HepG2 (cell line): ENCODE results near the gene MTHFD2L. TPM values are rescaled to one million over a fixed set of nuclear protein-coding genes. Genes with fewer than 3 reads are reported as not detected.

ENCODE experiments used
- ATAC-seq: fragments of 200-7000 bp; cut with Tn5 transposase; 3 replicates; pipeline ENCODE4 v1.9.1; 2020; ENCODE audit warnings: mild to moderate bottlenecking, moderate library complexity
- BruUV-seq: library from RNA; stranded (reverse); fragments of 400-500 nt; replicated peaks from 2 replicates; lab custom pipeline; 2021; lab: Mats Ljungman, UMichigan
- CTCF ChIA-PET: fragments of 300-600 bp; formaldehyde crosslinking; extraction: SDS; loops from one replicate; lab custom pipeline; 2021; ENCODE audit warnings: low total read pairs, inconsistent platforms, low intra/inter-chr PET ratio; lab: Yijun Ruan, JAX
- POLR2A ChIA-PET: fragments of 350-600 bp; sonication (Branson Sonifier 250); formaldehyde crosslinking; loops from one replicate; lab custom pipeline; 2020; ENCODE audit warnings: antibody characterized with exemption, inconsistent platforms; lab: Yijun Ruan, JAX
- DNase-seq: peaks from one replicate; pipeline ENCODE4 v3.0.0-alpha.2; 2015; ENCODE audit warnings: low spot score
- FAIRE-seq: peaks from 3 replicates; lab custom pipeline; 2011; peaks lifted over from hg19 to GRCh38; lab: Jason Lieb, UNC
- H2AFZ ChIP-seq: one replicate; pipeline ENCODE4 v1.6.1; 2011; ENCODE audit warnings: low read length, inconsistent platforms
- H3K27ac ChIP-seq: fragments of 300-600 bp; 3 replicates; pipeline ENCODE4 v1.8.0; 2011; ENCODE audit warnings: mixed run types, mild to moderate bottlenecking, mixed read lengths, low read length, inconsistent platforms; ENCODE audit not compliant: insufficient read depth; ENCODE audit errors: extremely low read length
- H3K27me3 ChIP-seq, 2 experiments: fragments of 200-600 bp in 1 of 2; 2 replicates in 1 of 2; 3 replicates in 1 of 2; pipeline versions ENCODE4 v1.6.0 to v1.8.0; 2011; ENCODE audit warnings: low read length in 2 of 2, mild to moderate bottlenecking in 2 of 2, moderate library complexity in 2 of 2, inconsistent platforms in 1 of 2; ENCODE audit not compliant: insufficient read depth in 2 of 2, control insufficient read depth in 1 of 2
- H3K36me3 ChIP-seq, 2 experiments: fragments of 200-600 bp in 1 of 2; replicated peaks in 1 of 2; 2 replicates in 1 of 2; 3 replicates in 1 of 2; pipeline versions ENCODE4 v1.5.1 to v1.8.0; 2011; ENCODE audit warnings: low read length in 2 of 2, inconsistent platforms in 1 of 2; ENCODE audit not compliant: insufficient read depth in 2 of 2, control insufficient read depth in 1 of 2
- H3K4me1 ChIP-seq: 2 replicates; pipeline ENCODE4 v1.5.1; 2012; ENCODE audit warnings: low read length, inconsistent platforms; ENCODE audit not compliant: insufficient read depth
- H3K4me2 ChIP-seq: 2 replicates; pipeline ENCODE4 v1.6.0; 2011; ENCODE audit warnings: low read depth, low read length, inconsistent platforms
- H3K4me3 ChIP-seq, 3 experiments: fragments of 200-600 bp in 1 of 3; sonication (generic), shearing (Covaris generic) in 1 of 3; replicated peaks in 1 of 3; 2 replicates each; pipeline ENCODE4 v1.5.1; 2011 to 2016; ENCODE audit warnings: low read length in 3 of 3, inconsistent platforms in 2 of 3, low read depth in 2 of 3, mild to moderate bottlenecking in 2 of 3, control low read depth in 1 of 3, mixed read lengths in 1 of 3; ENCODE audit not compliant: insufficient read depth in 1 of 3
- H3K79me2 ChIP-seq: one replicate; pipeline ENCODE4 v1.6.1; 2011; ENCODE audit warnings: low read length, inconsistent platforms; ENCODE audit not compliant: insufficient read depth
- H3K9ac ChIP-seq: 2 replicates; pipeline ENCODE4 v1.6.0; 2011; ENCODE audit warnings: mild to moderate bottlenecking, low read depth, low read length, inconsistent platforms; ENCODE audit not compliant: insufficient read depth
- H3K9me3 ChIP-seq: 2 replicates; pipeline ENCODE4 v1.5.1; 2012; ENCODE audit warnings: mild to moderate bottlenecking, low read length
- H4K20me1 ChIP-seq: 2 replicates; pipeline ENCODE4 v1.6.0; 2011; ENCODE audit warnings: inconsistent platforms, mild to moderate bottlenecking, low read length, moderate library complexity; ENCODE audit not compliant: insufficient read depth
- MEIS1 ChIP-seq: sonication (generic); formaldehyde crosslinking; IDR thresholded peaks from 2 replicates; pipeline ENCODE4 v1.9.0; 2021; ENCODE audit warnings: mild to moderate bottlenecking, missing genetic modification reagents, moderate library complexity, borderline replicate concordance
- RERE ChIP-seq: IDR thresholded peaks from 2 replicates; pipeline ENCODE4 v1.6.1; 2016; ENCODE audit warnings: low read depth, missing genetic modification reagents, missing compliant biosample characterization
- ZNF362 ChIP-seq: sonication (generic); formaldehyde crosslinking; IDR thresholded peaks from 2 replicates; pipeline ENCODE4 v1.4.0; 2020; ENCODE audit warnings: missing genetic modification reagents, mild to moderate bottlenecking, borderline replicate concordance
- ZNF460 ChIP-seq: sonication (generic); formaldehyde crosslinking; IDR thresholded peaks from 2 replicates; pipeline ENCODE4 v1.5.1; 2020; ENCODE audit warnings: missing genetic modification reagents, mild to moderate bottlenecking, borderline replicate concordance
- ZNF564 ChIP-seq: sonication (generic); formaldehyde crosslinking; IDR thresholded peaks from 2 replicates; pipeline ENCODE4 v1.8.1; 2023; ENCODE audit warnings: mild to moderate bottlenecking, missing genetic modification reagents
- ZNF883 ChIP-seq: sonication (generic); formaldehyde crosslinking; IDR thresholded peaks from 2 replicates; pipeline ENCODE4 v1.5.1; 2020; ENCODE audit warnings: mild to moderate bottlenecking, missing genetic modification reagents; ENCODE audit errors: not compliant biosample characterization
- in situ Hi-C: cut with HindIII; loops from 2 replicates; pipeline ENCODE4 v1.10.0; 2017; ENCODE audit warnings: low pct_unique_long_range_greater_than_20kb; ENCODE audit not compliant: extremely low pct_ligation_motif_present
- intact Hi-C: fragments of 100-400 bp; cut with micrococcal nuclease; formaldehyde crosslinking; loops from one replicate; pipeline ENCODE4 v1.10.0; 2022; ENCODE audit not compliant: unreplicated experiment
- polyA plus RNA-seq, 8 experiments: library from polyadenylated mRNA; depleted of rRNA in 3 of 8; stranded (reverse) in 7 of 8; unstranded in 1 of 8; fragments of >200 nt; fragmentation: Illumina TruSeq in 4 of 8; extraction: Trizol in 4 of 8; gene quantifications; 2 replicates each; pipeline versions ENCODE4 v1.2.1 to v1.2.3, GENCODE V29; 2011 to 2016; ENCODE audit warnings: low read depth in 4 of 8, missing spikeins in 1 of 8, mixed read lengths in 1 of 8; ENCODE audit not compliant: insufficient read depth in 1 of 8
- total RNA-seq, 5 experiments: library from RNA; depleted of rRNA; stranded (reverse); fragments of >200 nt; fragmentation: Illumina TruSeq; extraction: Trizol; gene quantifications; 2 replicates each; pipeline ENCODE4 v1.2.3, GENCODE V29; 2016; ENCODE audit warnings: low read depth in 1 of 5

MTHFD2L gene
- total and polyA plus RNA-seq, 2 of the 13 experiments (the other 11 are each of a cell fraction or from before 2014, with no cell fraction given) = 10.5 to 14.9 TPM

- no peaks in the 10 kb centered on the region for H3K36me3 ChIP-seq
- no peak overlapping the region for H2AFZ ChIP-seq
- H3K79me2 ChIP-seq = no peaks in the 10 kb centered on the region
- H3K27me3 ChIP-seq = no peaks in the 10 kb centered on the region; a peak in 1 of 5 replicates
- H3K4me3 ChIP-seq = no peak overlapping the region
- H3K9ac ChIP-seq = no peak overlapping the region
- no peaks in the 10 kb centered on the region for H3K4me1 ChIP-seq
- DNase-seq (no peak), ATAC-seq (no peak), FAIRE-seq (no peak)
- POLR2A ChIA-PET = no interaction called here
- no TSS peak for BruUV-seq
- H3K9me3 ChIP-seq = no peaks in the 10 kb centered on the region
- CTCF ChIA-PET = no interaction called here
- H3K4me2 ChIP-seq = no peak overlapping the region
- H4K20me1 ChIP-seq = no peaks in the 10 kb centered on the region
- intact Hi-C loops (no loop called here), in situ Hi-C loops (no loop called here)
- no peak overlapping the region for H3K27ac ChIP-seq
- TF ChIP-seq ZNF362 (CRISPR knock-in tag) = no peak
- no peak for TF ChIP-seq ZNF564
- no peak for TF ChIP-seq MEIS1 (CRISPR knock-in tag)
- no peak for TF ChIP-seq ZNF883 (CRISPR knock-in tag)
- TF ChIP-seq ZNF460 (CRISPR knock-in tag) = no peak
- no peak for TF ChIP-seq RERE
Measured at GRCh38 chr4:74331944-74332343, 174.0 kb downstream of the MTHFD2L start.
